Transverse colon (tissue), 4 donors: ENCODE measurements around the gene CCL20. TPM values are rescaled to one million over a fixed set of nuclear protein-coding genes. Genes with fewer than 3 reads are reported as not detected.
A peak's percentile ranks its signal among the peaks of the same experiment; 100 is the strongest.

ENCODE experiments used
- DNase-seq: peaks from one replicate; pipeline ENCODE4 v3.0.0-alpha.2; 2019
- H3K27ac ChIP-seq, 4 donors: fragments of 200-600 bp; sonication (generic); 2 replicates each; pipeline ENCODE4 v1.5.1; 2016 to 2018; ENCODE audit warnings: inconsistent platforms in 4 of 4
- H3K27me3 ChIP-seq: fragments of 200-600 bp; sonication (generic); 2 replicates; pipeline ENCODE4 v1.5.1; 2017; ENCODE audit warnings: inconsistent platforms
- H3K36me3 ChIP-seq, 4 donors: fragments of 200-600 bp; sonication (generic); 2 replicates each; pipeline ENCODE4 v1.5.1; 2017 to 2019; ENCODE audit warnings: inconsistent platforms in 4 of 4
- H3K4me1 ChIP-seq, 4 donors: fragments of 200-600 bp; sonication (generic); 2 replicates each; pipeline ENCODE4 v1.5.1; 2017 to 2020; ENCODE audit warnings: inconsistent platforms in 4 of 4
- H3K4me3 ChIP-seq, 4 donors: fragments of 200-600 bp; sonication (generic); 1 replicate in 1 of 4; 2 replicates in 3 of 4; pipeline versions ENCODE4 v1.5.1 to v1.6.1; 2017 to 2019; ENCODE audit warnings: inconsistent platforms in 4 of 4
- H3K9me3 ChIP-seq, 2 donors: fragments of 200-600 bp; sonication (generic); 2 replicates each; pipeline ENCODE4 v1.5.1; 2017 to 2019; ENCODE audit warnings: inconsistent platforms in 2 of 2
- CTCF ChIP-seq, 5 experiments: fragments of 200-600 bp in 3 of 5; fragments of 450-650 bp in 2 of 5; sonication (generic) in 3 of 5; IDR thresholded peaks; 1 replicate in 2 of 5; 2 replicates in 3 of 5; pipeline ENCODE4 v1.5.1; 2016 to 2017; ENCODE audit warnings: antibody characterized with exemption in 5 of 5, inconsistent platforms in 3 of 5, mild to moderate bottlenecking in 2 of 5, moderate library complexity in 1 of 5
- EP300 ChIP-seq: sonication (generic); formaldehyde crosslinking; IDR thresholded peaks from one replicate; pipeline ENCODE4 v1.6.1; 2017; ENCODE audit warnings: antibody characterized with exemption, low read depth
- POLR2A ChIP-seq: fragments of 450-650 bp; IDR thresholded peaks from one replicate; pipeline ENCODE4 v1.6.1; 2016; ENCODE audit warnings: antibody characterized with exemption, mild to moderate bottlenecking, moderate library complexity
- POLR2AphosphoS5 ChIP-seq, 3 donors: sonication (generic); formaldehyde crosslinking; IDR thresholded peaks; one replicate each; pipeline ENCODE4 v1.6.1; 2016; ENCODE audit warnings: antibody characterized with exemption in 3 of 3
- WGBS, 2 donors: methylation state at CpG; one replicate each; pipeline ENCODE4 v1.1.5; 2018; ENCODE audit warnings: low coverage in 1 of 2; 5-methylcytosine and 5-hydroxymethylcytosine counted together
- in situ Hi-C, 4 donors: fragments of 200-750 bp; cut with MboI; loops; one replicate each; pipeline versions ENCODE4 v1.15.0 to v1.15.1; 2017; ENCODE audit warnings: low sequenced_read_pairs in 3 of 4, low pct_ligation_motif_present in 1 of 4, low pct_unique_long_range_greater_than_20kb in 1 of 4
- intact Hi-C: fragments of 100-400 bp; cut with DNase I; formaldehyde crosslinking; loops from one replicate; pipeline ENCODE4 v1.15.1; 2023; ENCODE audit warnings: low total_unique reads
- total RNA-seq, 4 donors: library from RNA; depleted of rRNA; stranded (reverse); fragments of >200 nt; gene quantifications; one replicate each; pipeline ENCODE4 v1.1.0, GENCODE V29; 2016

Gene CCL20
- total RNA-seq, 4 donors from 2014 or later = 4.5 to 70.7 (median 9.3) TPM; not detected in 1

GRCh38 chr2:227785293-227785692, 28.3 kb upstream of the CCL20 start:
- Histone ChIP-seq H3K4me3 (no peak overlapping the region), H3K4me1 (peaks cover 0 to 16% (median 13%) of the 10 kb centered on the region in 4 donors), H3K27me3 (no peaks in the 10 kb centered on the region), H3K27ac (no peak overlapping the region), H3K9me3 (no peaks in the 10 kb centered on the region), H3K36me3 (no peaks in the 10 kb centered on the region)
- 29 to 38% methylated on average over 1 of the region's 1 CpG for WGBS, 2 donors
- no peak for DNase-seq
- in situ Hi-C loops = no loop called here
- TF ChIP-seq CTCF (IDR thresholded peaks at IDR 0.05) = no peak
- no peak for TF ChIP-seq POLR2A
- no peak for TF ChIP-seq EP300
- TF ChIP-seq POLR2AphosphoS5 (IDR thresholded peaks at IDR 0.05) = no peak
- intact Hi-C loops = no loop called here

- intact Hi-C loops = no loop called here
- Histone ChIP-seq H3K36me3 (no peaks in the 10 kb centered on the region), H3K27ac (no peak overlapping the region), H3K9me3 (no peaks in the 10 kb centered on the region), H3K4me3 (no peak overlapping the region), H3K27me3 (no peaks in the 10 kb centered on the region), H3K4me1 (peaks cover 0 to 5% (median under 1%) of the 10 kb centered on the region in 4 donors)
- TF ChIP-seq POLR2AphosphoS5 (IDR thresholded peaks at IDR 0.05) (no peak), POLR2A (no peak), EP300 (no peak), CTCF (IDR thresholded peaks at IDR 0.05) (no peak)
- WGBS, 2 donors = 79 to 80% methylated on average over 4 of the region's 4 CpGs
- DNase-seq = no peak
- in situ Hi-C loops = no loop called here
These were observed 25.1 kb upstream of the CCL20 start for GRCh38 chr2:227788561-227789018.

GRCh38 chr2:227789803-227790202, 23.8 kb upstream of the CCL20 start:
- DNase-seq = no peak
- intact Hi-C loops = no loop called here
- H3K4me3 ChIP-seq = no peak overlapping the region
- H3K27me3 ChIP-seq = no peaks in the 10 kb centered on the region
- H3K4me1 ChIP-seq = peaks cover 0 to 9% (median 3%) of the 10 kb centered on the region in 4 donors
- no peaks in the 10 kb centered on the region for H3K36me3 ChIP-seq
- TF ChIP-seq EP300 = no peak
- no peak for TF ChIP-seq POLR2AphosphoS5 (IDR thresholded peaks at IDR 0.05)
- no peak for TF ChIP-seq CTCF (IDR thresholded peaks at IDR 0.05)
- no peak for TF ChIP-seq POLR2A
- WGBS, 2 donors = 67 to 69% methylated on average over 4 of the region's 4 CpGs
- H3K27ac ChIP-seq = no peak overlapping the region
- in situ Hi-C loops = no loop called here
- H3K9me3 ChIP-seq = no peaks in the 10 kb centered on the region

- in situ Hi-C loops (no loop called here), intact Hi-C loops (no loop called here)
- Histone ChIP-seq H3K4me3 (no peak overlapping the region), H3K36me3 (no peaks in the 10 kb centered on the region), H3K9me3 (no peaks in the 10 kb centered on the region), H3K27ac (peak overlapping the region in 3 of 4 donors; percentile 6 to 21 (median 12)), H3K4me1 (peaks cover 0 to 29% (median 16%) of the 10 kb centered on the region in 4 donors), H3K27me3 (no peaks in the 10 kb centered on the region)
- TF ChIP-seq POLR2AphosphoS5 (IDR thresholded peaks at IDR 0.05) = peak in 2 of 3 donors; percentile 24 to 67
- no peak for TF ChIP-seq EP300
- WGBS, 2 donors = 41 to 77% methylated on average over 4 to 5 of the region's 5 CpGs
- peak; percentile 37 for DNase-seq
These were observed 20.4 kb upstream of the CCL20 start for GRCh38 chr2:227793148-227793712.
